CD4-positive, alpha-beta T cell treated with Interleukin-6 for 4 hours (primary cell): Measurements from ENCODE around the gene HSPA6.
A peak's percentile ranks its signal among the peaks of the same experiment; 100 is the strongest.
"Not testable (repeated sequence)": the region's sequence is repeated elsewhere in the genome, so short reads cannot be mapped to it uniquely, and the experiment has no call there.

Source experiments
- DNase-seq: peaks from one replicate; pipeline ENCODE4 v3.0.0-alpha.2; 2020; ENCODE audit warnings: mixed read lengths

Gene HSPA6

DNA sequence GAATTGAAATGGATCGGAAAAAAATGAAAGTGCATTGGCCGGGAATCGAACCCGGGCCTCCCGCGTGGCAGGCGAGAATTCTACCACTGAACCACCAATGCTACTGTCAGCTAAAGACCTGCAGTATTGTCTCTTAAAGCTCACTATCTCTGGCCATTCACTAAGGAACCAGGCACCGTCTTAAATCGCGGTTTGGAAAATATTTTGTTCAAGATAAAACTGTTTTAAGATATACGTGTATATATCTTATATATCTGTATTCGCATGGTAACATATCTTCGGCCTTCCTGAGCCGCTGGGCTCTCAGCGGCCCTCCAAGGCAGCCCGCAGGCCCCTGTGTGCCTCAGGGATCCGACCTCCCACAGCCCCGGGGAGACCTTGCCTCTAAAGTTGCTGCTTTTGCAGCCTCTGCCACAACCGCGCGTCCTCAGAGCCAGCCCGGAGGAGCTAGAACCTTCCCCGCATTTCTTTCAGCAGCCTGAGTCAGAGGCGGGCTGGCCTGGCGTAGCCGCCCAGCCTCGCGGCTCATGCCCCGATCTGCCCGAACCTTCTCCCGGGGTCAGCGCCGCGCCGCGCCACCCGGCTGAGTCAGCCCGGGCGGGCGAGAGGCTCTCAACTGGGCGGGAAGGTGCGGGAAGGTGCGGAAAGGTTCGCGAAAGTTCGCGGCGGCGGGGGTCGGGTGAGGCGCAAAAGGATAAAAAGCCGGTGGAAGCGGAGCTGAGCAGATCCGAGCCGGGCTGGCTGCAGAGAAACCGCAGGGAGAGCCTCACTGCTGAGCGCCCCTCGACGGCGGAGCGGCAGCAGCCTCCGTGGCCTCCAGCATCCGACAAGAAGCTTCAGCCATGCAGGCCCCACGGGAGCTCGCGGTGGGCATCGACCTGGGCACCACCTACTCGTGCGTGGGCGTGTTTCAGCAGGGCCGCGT lies at the start of gene HSPA6:
TSS of gene HSPA6 (plus strand) at position 724 of the 925 bp plus-strand sequence. CDS start at position 843, 119 bp downstream.
- peak; percentile 69 for DNase-seq

DNA sequence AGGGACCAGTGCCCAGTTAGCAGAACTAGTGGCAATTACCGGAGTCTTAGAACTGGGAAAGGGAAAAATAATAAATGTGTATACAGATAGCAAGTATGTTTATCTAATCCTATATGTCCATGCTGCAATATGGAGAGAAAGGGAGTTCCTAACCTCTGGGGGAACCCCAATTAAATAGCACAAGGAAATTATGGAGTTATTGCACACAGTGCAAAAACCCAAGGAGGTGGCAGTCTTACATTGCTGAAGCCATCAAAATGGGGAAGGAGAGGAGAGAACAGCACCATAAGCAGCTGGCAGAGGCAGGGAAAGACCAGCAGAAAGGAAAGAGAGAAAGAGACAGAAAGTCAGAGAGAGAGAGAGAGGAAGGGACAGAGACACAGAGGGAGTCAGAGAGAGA lies 46.6 kb upstream of the HSPA6 start:
- not testable (repeated sequence) for DNase-seq

- DNase-seq = no peak
Observed at GRCh38 chr1:161478985-161479384, 45.4 kb upstream of the HSPA6 start.

DNA sequence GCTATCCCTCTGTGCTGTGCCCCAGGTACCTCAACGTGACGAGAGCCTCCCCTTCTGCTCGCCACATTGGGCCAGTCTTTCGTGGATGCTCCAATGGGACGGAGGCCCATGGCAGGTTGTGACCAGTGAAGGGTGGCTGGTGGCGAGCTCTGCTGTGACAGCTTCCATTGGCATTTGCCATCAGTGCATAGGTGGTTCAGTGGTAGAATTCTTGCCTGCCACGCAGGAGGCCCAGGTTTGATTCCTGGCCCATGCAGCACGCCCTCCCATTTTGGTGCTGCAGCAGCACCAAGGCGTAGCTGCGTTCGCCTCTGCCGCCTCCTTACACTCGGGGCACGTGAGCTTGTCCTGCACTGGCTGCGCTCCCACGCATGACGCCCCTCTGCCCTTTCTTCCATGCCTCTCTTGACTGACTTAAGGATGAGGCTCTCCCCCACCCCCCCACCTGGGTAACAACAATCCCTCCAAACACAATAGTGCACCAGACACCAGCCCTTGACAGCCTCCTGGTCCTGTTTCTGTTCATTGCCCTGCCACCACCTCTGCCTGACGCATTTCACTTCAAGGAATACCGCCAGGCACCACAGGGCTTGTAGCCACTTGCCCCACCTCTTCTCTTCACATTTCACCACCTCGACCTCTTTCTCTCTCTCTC lies 43.8 kb upstream of the HSPA6 start:
- DNase-seq = no peak

- no peak for DNase-seq
Observed at GRCh38 chr1:161481624-161482392, 42.5 kb upstream of the HSPA6 start.

DNA sequence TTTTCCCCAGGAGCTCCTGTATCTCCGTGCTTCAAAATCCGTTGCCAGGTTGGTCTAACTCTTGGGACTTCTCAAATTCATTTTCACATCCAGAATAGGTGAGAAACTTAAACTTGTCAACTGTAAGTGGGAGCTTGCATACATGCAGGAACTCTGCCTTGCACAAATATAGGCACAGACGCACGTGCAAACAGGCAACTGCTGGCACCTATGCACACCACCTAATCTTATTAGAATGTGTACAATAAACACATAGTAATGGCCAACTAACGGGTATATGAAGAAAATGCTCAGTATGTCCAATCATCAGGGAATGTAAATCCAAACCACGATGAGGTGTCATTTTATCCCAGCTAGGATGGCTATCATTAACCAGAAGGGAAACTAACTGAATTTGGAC lies 41.7 kb upstream of the HSPA6 start:
- DNase-seq = no peak

GRCh38 chr1:161483361-161483760 lies 41.0 kb upstream of the HSPA6 start:
- no peak for DNase-seq

DNA sequence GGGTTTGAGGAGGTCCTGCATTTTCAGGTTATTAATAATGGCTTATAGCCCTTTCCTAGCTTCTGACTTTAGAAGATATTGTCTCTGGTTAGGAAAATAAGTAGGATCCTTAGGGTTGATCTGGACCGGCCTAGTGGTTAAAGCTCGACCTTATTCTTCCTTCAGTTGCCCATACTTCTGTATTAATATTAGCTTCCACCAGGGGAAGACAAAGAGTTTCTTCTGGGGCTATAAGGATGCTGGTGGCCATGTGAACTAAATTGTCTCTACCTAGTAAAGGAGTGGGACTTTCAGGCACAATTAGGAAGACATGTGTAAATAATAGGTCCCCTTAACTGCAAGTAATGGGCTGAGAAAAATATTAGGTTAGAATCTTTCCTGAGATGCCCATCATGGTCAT lies 39.7 kb upstream of the HSPA6 start:
- DNase-seq = no peak

GRCh38 chr1:161486806-161487741 lies 37.3 kb upstream of the HSPA6 start:
- DNase-seq = peak; percentile 50

DNA sequence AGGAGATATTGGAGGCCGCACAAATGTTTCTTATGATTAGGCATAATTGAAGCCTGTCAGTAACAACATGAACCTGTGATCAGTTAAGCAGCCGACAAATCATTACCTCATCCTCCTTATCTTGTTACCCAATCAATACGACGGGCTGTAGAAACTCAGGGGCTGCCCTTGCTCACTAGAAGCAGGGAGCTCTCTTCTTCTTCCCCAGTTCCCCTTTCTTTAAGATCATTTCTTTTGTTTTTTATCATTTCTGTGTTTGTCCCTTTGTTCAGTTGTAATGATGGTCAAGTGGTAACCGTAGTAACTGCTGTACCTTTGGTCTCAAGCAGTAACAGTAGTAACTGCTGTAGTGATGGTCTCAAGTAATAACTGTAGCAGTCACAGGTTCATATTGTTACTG lies 32.9 kb upstream of the HSPA6 start:
- DNase-seq = peak; percentile 7

- no peak for DNase-seq
Observed at GRCh38 chr1:161492827-161493226, 31.5 kb upstream of the HSPA6 start.

DNA sequence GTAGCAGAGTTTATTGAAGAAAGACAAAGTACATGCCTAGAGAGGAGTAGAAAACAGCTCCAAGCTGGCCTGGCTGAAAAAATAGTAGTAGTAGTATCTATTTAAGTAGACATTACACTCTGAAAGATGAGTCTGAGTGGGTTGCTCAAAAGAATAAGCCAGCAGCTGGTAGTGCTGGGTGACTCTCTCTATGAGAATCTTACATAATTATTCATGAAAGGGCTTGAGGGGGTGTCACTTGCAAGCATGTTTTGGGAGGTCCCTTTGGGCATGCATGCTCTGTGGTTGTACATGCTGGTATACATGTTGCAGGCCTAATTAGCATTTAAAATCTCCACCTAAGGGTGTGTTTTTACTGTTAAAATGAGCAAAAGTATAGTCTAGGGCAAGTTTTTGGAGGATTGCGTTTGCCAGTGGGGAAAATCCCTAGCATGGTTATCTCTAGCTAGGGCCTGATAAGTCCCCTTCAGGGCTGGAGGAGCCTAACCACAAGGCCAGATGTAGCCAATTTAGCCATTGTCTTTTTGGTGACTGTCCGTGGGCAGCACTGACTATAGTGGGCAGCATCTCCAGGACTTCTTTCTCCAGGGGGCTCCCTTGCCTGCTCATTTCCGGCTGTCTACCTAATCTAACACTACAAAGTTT lies 30.1 kb upstream of the HSPA6 start:
- no peak for DNase-seq

- no peak for DNase-seq
Observed at GRCh38 chr1:161495490-161495889, 28.9 kb upstream of the HSPA6 start.

DNA sequence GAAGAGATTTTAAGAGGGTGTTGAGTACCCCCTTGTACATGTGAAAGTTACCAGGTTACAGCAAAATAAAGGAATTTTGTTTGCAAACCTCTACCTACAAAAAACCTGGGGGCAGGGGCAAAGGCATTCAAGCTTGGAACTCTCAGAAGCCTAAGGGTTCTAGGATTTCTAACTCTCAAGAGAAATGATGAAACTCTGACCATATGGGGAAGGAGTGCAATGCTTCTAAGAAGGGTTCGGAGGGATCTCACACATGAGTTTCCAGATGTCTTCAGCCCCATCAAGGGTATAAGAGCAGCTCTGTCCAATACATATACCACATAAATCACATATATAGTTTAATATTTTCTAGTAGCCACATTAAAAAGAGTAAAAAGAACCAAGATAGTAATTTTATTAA lies 26.4 kb upstream of the HSPA6 start:
- DNase-seq = no peak

DNA sequence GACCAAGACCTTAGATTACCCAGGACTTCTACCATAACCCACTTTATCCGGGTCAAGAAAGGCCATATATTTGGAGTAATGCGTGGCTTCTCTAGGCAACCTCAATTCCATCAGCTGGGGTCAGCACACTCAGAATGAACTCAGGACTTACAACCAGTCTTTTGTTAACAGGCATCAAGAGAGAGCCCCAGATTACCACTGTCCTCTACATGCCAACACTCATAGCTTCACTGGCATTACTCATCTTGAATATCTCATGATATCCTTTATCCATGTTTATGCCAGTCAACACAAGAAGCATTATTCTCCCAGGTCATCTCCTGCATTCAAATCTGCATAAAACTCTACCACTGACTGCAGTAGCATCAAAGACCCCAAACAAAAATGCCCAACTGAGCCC lies 25.7 kb upstream of the HSPA6 start:
- no peak for DNase-seq

- DNase-seq = no peak
Observed at GRCh38 chr1:161499099-161500039, 25.0 kb upstream of the HSPA6 start.

GRCh38 chr1:161501234-161501633 lies 23.1 kb upstream of the HSPA6 start:
- DNase-seq = no peak

DNA sequence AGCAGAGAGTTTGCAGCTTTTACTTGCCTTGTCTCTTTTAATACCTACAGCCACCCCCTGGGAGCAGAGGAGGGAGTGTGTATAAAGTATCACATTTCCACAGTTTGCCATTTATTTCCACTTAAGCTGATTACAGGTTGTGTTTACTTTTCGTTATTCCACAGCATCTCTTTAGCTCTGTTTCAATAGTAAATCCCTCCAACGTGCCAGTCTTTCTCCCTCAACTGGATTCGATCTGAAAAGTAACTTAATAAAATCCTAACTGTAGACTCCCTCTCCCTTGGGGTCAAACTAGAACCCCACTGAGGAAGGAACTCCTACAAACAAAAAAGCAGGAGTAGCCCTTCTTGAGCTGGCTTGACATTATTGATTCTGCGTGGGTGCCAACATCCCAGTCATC lies 22.2 kb upstream of the HSPA6 start:
- no peak for DNase-seq

- no peak for DNase-seq
Observed at GRCh38 chr1:161502641-161503393, 21.5 kb upstream of the HSPA6 start.

- DNase-seq = no peak
Observed at GRCh38 chr1:161503394-161503748, 21.0 kb upstream of the HSPA6 start.
